GM21576 (cell line): ENCODE data around the gene HMG20B.
"Not testable (repeated sequence)": the region's sequence is repeated elsewhere in the genome, so short reads cannot be mapped to it uniquely, and the experiment has no call there.

Experiments
- ATAC-seq: cut with Tn5 transposase; IDR thresholded peaks from one replicate; pipeline ENCODE4 v1.9.1; 2021; ENCODE audit warnings: mild to moderate bottlenecking, moderate library complexity; ENCODE audit not compliant: unreplicated experiment

Gene HMG20B

GRCh38 chr19:3580156-3580934, 7.6 kb downstream of the HMG20B start:
- ATAC-seq, result no peak

DNA sequence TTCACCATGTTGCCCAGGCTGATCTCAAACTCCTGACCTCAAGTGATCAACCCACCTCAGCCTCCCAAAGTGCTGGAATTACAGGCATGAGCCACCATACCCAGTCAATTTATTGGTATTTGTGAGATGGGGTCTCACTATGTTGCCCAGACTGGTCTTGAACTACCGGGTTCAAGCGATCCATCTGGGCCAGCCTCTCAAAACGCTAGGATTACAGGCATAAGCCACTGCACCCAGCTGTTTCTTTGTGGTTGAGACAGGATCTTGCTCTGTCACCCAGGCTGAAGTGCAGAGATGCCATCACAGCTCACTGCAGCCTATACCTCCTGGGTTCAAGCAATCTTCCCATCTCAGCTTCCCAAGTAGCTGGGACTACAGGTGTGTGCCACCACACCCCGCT, 9.0 kb downstream of the HMG20B start:
- ATAC-seq, result not testable (repeated sequence)

DNA sequence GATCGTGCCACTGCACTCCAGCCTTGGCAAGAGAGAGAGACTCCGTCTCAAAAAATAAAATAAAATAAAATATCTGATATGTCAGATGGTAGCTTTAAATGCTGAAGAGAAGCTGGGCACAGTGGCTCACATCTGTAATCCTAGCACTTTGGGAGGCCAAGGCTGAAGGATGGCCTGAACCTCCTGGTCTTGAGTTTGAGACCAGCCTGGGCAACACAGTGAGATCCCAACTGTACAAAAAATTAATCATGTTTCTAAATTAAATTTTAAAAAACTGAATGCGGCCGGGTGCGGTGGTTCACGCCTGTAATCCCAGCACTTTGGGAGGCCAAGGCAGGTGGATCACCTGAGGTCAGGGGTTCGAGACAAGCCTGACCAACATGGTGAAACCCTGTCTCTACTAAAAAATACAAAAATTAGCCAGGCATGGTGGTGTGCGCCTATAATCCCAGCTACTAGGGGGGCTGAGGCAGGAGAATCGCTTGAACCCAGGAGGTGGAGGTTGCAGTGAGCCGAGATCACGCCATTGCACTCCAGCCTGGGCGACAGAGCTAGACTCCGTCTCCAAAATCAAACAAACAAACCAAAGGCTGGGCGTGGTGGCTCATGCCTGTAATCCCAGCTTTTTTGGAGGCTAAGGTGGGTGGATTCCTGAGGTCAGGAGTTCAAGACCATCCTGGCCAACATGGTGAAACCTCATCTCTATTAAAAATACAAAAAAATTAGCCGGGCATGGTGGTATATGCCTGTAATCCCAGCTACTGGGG, 11.5 kb downstream of the HMG20B start:
- ATAC-seq, result not testable (repeated sequence)

- no peak for ATAC-seq
Measured at GRCh38 chr19:3585301-3586126, 12.8 kb downstream of the HMG20B start, which contains the start of gene GIPC3. TSS of gene GIPC3 (plus strand) at chr19:3585478. CDS start at chr19:3585598, 120 bp downstream.

GRCh38 chr19:3586127-3586626, 13.4 kb downstream of the HMG20B start:
- no peak for ATAC-seq

DNA sequence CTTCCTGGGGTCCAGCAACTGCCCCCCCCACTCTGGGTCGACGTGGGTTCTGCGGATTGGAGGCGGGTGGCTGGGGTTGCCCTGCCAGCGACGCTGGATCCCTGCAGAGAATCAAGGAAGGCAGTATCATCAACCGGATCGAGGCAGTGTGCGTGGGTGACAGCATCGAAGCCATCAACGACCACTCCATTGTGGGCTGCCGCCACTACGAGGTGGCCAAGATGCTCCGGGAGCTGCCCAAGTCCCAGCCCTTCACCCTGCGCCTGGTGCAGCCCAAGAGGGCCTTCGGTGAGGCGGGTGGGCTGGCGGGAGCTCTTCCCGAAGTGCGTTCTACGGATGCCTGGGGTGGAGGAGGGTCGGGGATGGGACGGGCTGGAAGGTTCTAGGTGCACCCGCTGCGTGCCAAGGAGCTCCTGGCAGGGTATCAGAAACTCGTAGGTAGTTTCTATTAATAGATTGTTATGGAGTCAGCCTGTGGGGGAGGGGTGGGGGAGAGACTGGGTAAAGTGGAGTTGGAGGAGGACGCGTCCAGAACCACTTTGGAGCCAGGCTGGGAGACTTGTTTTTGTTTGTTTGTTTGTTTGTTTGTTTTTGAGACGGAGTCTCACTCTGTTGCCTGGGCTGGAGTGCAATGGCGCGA, 14.1 kb downstream of the HMG20B start:
- ATAC-seq, result no peak

- ATAC-seq, result no peak
Measured at GRCh38 chr19:3589439-3589838, 16.7 kb downstream of the HMG20B start.

DNA sequence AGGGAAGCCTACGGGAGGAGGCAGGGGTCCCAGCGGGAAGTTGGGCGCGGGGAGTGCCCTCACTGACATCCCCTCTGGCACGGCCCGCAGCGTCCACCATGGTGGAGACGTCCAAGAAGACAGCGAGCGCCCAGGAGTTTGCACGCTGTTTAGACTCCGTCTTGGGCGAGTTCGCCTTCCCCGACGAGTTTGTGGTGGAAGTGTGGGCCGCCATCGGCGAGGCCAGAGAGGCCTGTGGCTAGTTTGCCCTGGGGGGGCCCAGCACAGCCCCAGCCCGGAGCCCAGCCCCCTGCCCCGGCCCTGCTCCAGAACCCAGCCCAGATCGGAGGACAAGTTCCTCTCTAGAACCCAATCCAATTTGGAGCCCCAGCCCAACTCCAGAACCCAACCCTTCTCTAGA, 17.2 kb downstream of the HMG20B start:
- ATAC-seq, result no peak

- ATAC-seq, result no peak
Measured at GRCh38 chr19:3590991-3591659, 18.4 kb downstream of the HMG20B start.

GRCh38 chr19:3591876-3592613, 19.3 kb downstream of the HMG20B start:
- no peak for ATAC-seq

GRCh38 chr19:3593156-3593555, 20.4 kb downstream of the HMG20B start:
- no peak for ATAC-seq

DNA sequence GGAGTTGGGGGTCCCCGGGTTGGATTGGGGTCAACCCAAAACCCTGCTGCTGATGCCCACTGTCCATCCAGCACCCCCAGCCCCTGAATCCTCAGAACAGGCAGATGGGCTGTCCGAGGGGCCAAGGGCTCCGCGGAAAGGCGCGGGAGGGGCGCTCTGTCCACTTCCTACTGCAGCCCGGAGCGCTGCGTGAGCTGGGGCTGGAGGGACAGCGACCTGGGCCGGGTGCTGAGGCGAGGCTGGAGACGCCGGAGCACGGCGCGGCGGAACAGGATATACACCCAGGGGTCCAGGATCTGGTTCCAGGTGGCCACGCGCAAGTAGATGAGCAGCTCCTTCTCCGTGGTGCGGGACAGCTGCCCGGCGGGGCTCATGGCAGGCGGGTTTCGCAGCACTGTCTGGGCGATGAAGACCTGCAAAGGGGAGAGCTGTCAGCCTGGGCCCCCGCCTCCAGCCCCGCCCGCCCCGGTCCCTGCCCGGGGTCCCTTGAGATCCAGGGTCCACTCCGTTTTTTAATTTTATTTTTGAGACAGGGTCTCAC, 22.8 kb downstream of the HMG20B start:
- ATAC-seq, result no peak

GRCh38 chr19:3599776-3600187, 27.0 kb downstream of the HMG20B start:
- ATAC-seq, result no peak

- no peak for ATAC-seq
Measured at GRCh38 chr19:3601021-3601420, 28.3 kb downstream of the HMG20B start.

GRCh38 chr19:3603121-3603811, 30.5 kb downstream of the HMG20B start:
- no peak for ATAC-seq

- no peak for ATAC-seq
Measured at GRCh38 chr19:3604227-3604986, 31.7 kb downstream of the HMG20B start.

GRCh38 chr19:3604987-3605343, 32.2 kb downstream of the HMG20B start:
- no peak for ATAC-seq

- no peak for ATAC-seq
Measured at GRCh38 chr19:3605361-3605760, 32.6 kb downstream of the HMG20B start.
